ENCODE measurements around the gene MICAL2.

The MICAL2 gene

DNA sequence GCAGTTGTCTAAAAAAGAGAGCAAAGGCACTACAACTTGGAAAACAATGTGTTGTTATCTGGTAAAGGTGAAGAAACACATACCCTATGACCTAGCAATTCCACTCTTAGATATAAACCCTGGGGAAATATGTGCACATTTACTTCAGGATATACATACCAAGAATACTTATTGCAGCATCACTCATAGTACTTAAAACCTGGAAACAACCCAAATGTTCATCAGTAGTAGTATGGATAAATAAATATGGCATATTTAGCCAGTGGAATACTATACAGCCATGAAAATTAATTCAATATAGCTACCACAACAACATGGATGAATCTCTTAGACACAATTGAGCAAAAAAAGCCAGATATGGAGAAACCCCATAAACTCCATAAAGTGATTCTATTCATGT lies 26.1 kb upstream of the MICAL2 start:
- Histone ChIP-seq H3K36me3 (no peaks in the 10 kb centered on the region), H3K27me3 (no peaks in the 10 kb centered on the region), H3K4me3 (ENCODE audit: low read depth, low read length) (no peak overlapping the region), H3K4me1 (no peaks in the 10 kb centered on the region), H3K9me3 (no peaks in the 10 kb centered on the region)
- no peak for DNase-seq
- TF ChIP-seq, protein P1, sequence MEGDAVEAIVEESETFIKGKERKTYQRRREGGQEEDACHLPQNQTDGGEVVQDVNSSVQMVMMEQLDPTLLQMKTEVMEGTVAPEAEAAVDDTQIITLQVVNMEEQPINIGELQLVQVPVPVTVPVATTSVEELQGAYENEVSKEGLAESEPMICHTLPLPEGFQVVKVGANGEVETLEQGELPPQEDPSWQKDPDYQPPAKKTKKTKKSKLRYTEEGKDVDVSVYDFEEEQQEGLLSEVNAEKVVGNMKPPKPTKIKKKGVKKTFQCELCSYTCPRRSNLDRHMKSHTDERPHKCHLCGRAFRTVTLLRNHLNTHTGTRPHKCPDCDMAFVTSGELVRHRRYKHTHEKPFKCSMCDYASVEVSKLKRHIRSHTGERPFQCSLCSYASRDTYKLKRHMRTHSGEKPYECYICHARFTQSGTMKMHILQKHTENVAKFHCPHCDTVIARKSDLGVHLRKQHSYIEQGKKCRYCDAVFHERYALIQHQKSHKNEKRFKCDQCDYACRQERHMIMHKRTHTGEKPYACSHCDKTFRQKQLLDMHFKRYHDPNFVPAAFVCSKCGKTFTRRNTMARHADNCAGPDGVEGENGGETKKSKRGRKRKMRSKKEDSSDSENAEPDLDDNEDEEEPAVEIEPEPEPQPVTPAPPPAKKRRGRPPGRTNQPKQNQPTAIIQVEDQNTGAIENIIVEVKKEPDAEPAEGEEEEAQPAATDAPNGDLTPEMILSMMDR (IDR thresholded peaks at IDR 0.05; ENCODE audit: low read depth, low read length): no peak

DNA sequence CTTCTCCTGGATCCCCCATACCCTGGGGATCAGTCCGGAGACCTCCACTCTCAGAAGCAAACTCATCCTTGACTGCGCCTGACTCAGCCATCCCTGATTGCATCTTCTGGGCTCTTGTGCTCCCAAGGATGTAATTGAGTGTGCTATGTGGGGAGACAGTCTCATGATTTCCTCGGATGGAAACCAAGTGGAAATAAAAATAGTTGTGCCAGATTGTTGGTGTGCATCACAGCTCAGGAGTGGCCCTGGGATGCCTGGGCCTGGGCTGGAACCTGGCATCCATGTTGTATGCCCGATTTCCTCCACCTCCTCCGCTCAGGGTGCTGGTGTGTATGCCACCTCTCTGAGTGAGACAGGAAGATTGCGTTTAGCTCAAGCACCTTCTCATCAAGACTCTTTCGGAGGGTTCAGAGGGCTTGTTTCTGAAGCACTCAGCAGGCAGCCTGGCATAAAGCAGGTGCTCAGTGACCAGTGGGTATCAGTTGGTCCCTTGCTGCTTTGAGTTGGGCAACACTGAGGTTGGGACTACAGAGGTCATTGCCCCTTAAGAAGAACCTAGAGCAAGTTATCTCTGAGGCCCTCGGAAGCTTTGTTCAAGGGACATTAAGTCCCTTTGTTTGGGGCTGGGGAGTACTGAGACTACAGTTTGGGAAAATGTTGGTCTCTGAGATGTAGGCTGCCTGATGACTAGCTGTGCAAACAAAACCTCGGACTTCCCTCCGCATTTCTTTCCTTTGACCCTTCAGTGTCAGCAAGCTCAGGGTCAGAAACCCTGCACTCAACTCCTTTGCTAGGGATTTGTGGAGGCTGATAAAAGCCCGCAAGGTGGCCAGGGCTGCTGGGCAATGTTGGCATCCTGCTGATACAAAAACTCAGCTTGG lies 24.8 kb upstream of the MICAL2 start:
- H3K4me3 ChIP-seq (ENCODE audit: low read depth, low read length): no peak overlapping the region
- H3K9me3 ChIP-seq: no peaks in the 10 kb centered on the region
- no peaks in the 10 kb centered on the region for H3K36me3 ChIP-seq
- H3K4me1 ChIP-seq: no peaks in the 10 kb centered on the region
- no peak for DNase-seq
- TF ChIP-seq, protein P1 (IDR thresholded peaks at IDR 0.05; ENCODE audit: low read depth, low read length): no peak
- H3K27me3 ChIP-seq: no peaks in the 10 kb centered on the region

DNA sequence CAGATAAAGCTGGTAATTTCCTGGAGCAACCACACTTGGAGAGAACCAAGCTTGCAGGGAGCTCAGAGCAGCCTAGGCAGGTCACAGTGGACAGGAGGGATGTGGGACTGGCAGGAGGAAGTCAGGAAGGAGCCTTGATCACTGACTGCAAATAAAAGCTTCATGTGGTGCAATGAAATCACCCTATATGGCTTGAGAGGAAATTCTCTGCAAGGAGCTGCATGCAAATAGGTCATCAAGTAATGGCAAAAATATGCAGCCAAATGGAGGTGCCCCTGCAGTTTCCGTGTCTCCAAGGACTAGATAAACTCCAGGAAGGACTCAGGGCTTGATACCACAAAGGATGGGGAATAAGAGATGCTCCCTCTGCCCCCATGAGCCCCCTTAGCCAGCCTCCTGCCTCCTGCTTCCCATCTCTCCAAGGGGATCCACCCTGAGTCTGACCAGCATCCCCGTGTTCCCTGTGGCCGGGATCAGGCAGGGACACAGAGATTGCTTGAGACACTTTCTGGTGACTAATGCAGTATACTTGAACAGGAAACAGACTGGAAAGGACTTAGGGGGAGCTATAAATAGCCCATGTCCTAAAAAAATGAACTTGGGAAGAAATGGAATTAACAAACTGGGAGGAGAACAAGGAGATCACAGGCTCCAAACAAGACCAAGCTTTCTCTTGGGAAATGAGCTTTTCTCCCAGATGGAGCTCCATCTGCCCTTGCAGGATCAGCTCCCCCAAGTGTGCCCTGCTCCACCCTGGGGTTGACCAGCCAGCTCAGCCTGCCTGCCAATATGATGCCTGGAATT lies 23.9 kb upstream of the MICAL2 start:
- Histone ChIP-seq H3K4me3 (ENCODE audit: low read depth, low read length) (no peak overlapping the region), H3K9me3 (no peaks in the 10 kb centered on the region), H3K4me1 (no peaks in the 10 kb centered on the region), H3K27me3 (no peaks in the 10 kb centered on the region), H3K36me3 (no peaks in the 10 kb centered on the region)
- DNase-seq: no peak
- TF ChIP-seq, protein P1 (IDR thresholded peaks at IDR 0.05; ENCODE audit: low read depth, low read length): no peak

DNA sequence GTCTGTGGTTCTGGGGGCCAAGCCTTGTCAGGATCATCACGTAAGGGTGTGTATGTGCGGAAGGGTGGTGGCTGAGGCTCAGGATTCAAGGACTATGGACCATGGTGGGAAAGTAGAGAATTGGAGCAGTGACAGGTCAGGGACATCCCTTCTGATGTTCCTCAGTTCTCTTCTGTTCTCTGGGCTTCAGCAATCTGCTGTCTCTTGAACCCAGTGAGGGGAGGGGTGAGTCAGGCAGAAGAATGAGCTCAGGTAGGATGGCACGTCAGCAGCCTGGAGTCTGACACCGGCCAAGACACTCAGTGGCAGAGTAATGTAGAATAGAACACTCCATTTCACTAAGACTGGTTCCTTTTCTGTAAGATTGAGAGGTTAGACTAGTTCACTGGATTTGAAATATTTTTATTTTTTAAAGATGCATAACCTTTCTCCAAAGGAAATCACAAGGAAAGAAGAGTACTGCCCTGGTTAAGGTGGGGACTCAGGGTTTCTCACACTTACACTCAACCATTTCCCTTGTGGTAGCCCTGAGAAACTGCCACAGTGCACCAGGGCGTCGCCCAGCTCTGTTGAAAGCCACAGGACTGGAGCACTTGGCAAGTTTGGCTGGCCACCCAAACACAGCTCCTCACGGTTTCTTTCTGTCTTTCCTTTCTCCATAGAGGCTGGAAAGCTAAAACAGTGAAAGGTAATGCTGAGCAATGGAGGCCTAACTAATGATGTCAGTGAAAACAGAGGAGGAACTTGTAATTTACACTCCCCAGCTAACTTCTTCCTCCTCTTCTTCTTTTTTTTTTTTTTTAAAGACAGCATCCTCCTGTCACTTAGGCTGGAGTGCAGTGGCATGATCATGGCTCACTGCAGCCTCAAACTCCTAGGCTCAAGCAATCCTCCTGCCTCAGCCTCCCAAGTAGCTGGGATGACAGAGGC lies 23.1 kb upstream of the MICAL2 start:
- DNase-seq: no peak
- no peaks in the 10 kb centered on the region for H3K9me3 ChIP-seq
- no peak overlapping the region for H3K4me3 ChIP-seq (ENCODE audit: low read depth, low read length)
- TF ChIP-seq, protein P1 (IDR thresholded peaks at IDR 0.05; ENCODE audit: low read depth, low read length): no peak
- H3K4me1 ChIP-seq: no peaks in the 10 kb centered on the region
- H3K27me3 ChIP-seq: no peaks in the 10 kb centered on the region
- no peaks in the 10 kb centered on the region for H3K36me3 ChIP-seq

DNA sequence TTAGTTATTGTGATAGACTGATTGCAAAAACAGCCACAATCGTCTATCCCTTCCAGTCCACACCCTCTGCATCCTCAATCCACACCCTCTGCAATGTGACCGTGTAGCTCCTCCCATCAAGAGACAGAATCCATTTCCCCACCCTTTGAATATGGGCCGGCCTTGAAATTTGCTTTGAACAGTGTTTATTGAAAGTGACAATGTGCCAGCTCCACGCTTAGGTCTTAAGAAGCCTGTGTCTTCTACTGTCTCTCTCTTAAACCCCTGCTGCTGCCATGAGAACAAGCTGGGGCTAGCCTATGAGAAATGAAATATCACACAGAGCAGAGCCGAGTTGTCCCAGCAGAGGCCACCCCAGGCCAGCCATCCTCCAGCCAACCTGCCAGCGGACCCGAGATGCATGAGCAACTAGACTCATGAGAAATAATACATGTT lies 22.3 kb upstream of the MICAL2 start:
- TF ChIP-seq, protein P1 (IDR thresholded peaks at IDR 0.05; ENCODE audit: low read depth, low read length): 0 out of 2 replicates have a peak, but pooled peaks have one; percentile 4
- Histone ChIP-seq H3K36me3 (no peaks in the 10 kb centered on the region), H3K27me3 (no peaks in the 10 kb centered on the region), H3K4me1 (no peaks in the 10 kb centered on the region), H3K9me3 (no peaks in the 10 kb centered on the region), H3K4me3 (ENCODE audit: low read depth, low read length) (no peak overlapping the region)
- DNase-seq: no peak
